Fibroblast of peridontal ligament (primary cell): Measurements from ENCODE around the gene DNAH3.
"Not testable (repeated sequence)": the region's sequence is repeated elsewhere in the genome, so short reads cannot be mapped to it uniquely, and the experiment has no call there.

Experiments used
- DNase-seq: peaks from one replicate; pipeline ENCODE4 v3.0.0-alpha.2; 2010; ENCODE audit errors: extremely low read depth

DNAH3 gene

DNA sequence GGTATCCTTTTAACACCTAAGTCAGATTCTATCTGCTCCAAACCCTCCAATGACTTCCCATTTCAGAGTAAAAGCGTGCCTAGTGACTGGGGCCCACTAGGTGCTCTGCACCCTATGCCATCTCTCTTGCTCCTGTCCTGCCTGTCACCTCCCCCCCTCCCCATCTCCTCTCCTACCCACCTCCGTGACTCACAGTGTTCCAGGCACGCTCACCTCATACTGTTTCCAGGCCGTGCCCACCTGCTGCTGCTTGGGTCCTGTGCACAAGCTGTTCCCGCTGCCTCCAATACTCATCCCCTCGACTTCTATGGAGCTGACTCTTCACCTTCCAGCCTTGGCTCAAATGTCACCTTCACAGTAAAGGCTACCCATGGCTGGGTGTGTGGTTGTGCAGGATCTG lies 21.7 kb downstream of the DNAH3 start:
- no peak for DNase-seq

GRCh38 chr16:21126518-21126917 lies 24.1 kb downstream of the DNAH3 start:
- DNase-seq, result no peak

DNA sequence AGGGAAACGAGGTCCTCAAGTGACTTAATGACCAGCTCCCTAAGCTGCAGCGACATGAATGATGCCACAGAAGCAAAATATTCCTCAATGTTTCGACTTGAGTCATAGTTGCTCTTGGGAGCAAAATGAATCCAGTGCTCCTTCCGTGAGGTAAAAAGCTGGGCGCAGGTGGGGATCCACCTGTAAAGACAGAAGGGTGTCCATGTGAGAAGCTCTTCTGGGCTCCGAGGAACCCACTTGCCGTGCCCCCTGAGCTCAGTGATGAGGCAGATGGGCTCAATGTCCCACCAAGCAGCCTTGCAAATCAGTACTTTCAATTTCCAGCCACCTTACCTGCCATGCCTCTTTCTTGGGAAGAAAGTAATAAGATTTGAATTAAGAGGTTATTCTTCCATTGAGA lies 25.5 kb downstream of the DNAH3 start:
- DNase-seq, result no peak

- no peak for DNase-seq
These were observed 29.6 kb downstream of the DNAH3 start for GRCh38 chr16:21120976-21121520.

DNA sequence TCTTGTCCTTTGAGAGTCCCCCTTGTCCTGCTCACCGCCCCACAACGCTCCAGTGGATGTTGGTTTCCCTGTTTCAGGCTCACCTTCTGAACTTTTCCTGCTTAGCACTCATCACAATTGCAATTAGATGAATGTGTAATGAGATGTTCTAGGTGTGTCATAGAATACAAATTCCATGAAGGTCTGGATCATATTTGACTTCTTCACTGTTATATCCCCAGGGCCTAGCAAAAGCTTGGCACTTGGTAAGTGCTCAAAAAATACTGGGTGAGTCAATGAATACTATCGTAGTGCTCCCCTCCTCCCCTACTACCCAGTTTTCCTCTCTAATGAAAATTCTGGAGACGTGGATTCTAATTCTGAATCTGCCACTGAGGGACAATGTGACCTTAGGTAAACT lies 33.1 kb downstream of the DNAH3 start:
- DNase-seq, result no peak

- DNase-seq, result peak; percentile 71
These were observed 34.4 kb downstream of the DNAH3 start for GRCh38 chr16:21116148-21116693.

- DNase-seq, result not testable (repeated sequence)
These were observed 35.1 kb downstream of the DNAH3 start for GRCh38 chr16:21115551-21115950.

DNA sequence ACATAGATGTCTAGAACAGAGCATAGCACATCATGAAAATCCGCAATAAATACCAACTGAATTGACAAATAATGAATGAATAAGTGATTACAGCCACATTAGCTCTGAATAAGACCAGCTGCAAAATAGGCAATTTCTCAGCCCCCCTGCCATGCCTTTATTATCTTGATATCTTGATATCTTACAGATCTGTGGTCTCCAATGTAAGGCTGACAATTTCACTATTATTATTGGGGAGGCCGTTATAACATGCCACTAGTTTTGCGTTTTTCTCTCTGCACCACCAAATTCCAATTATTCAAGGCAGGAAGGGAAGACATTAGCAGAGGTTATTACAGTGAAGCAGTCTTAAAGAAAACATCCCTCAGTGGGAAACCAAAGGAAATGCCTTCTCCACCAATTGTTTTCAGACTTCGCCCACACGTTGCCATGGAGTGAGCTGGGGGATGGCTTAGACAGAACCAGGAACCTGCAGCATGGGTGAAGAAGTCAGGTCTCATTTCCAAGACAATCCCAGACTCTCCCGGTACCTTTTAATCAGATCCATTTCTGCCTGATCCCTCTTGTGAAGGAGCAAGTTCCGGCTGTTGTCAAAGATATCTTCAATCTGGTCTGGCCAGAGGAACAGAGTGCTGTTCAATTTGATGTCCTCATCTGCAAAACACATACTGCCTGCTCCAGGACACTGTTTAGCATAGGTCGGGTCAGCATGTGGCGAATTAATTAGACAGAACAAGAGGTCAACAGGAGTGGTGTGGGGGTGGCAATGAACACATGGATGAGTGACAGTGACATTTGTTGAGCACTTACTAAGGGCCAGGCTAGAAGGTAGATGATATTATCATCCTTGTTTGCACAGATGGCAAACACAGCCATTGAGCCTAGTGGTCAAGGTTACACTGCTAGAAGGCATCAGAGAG lies 46.4 kb downstream of the DNAH3 start:
- DNase-seq, result peak; percentile 67

GRCh38 chr16:21101631-21102420 lies 48.8 kb downstream of the DNAH3 start:
- DNase-seq, result no peak

GRCh38 chr16:21100447-21100846 lies 50.2 kb downstream of the DNAH3 start:
- DNase-seq, result peak; percentile 92

- DNase-seq, result peak; percentile 71
These were observed 53.5 kb downstream of the DNAH3 start for GRCh38 chr16:21097151-21097550.

DNA sequence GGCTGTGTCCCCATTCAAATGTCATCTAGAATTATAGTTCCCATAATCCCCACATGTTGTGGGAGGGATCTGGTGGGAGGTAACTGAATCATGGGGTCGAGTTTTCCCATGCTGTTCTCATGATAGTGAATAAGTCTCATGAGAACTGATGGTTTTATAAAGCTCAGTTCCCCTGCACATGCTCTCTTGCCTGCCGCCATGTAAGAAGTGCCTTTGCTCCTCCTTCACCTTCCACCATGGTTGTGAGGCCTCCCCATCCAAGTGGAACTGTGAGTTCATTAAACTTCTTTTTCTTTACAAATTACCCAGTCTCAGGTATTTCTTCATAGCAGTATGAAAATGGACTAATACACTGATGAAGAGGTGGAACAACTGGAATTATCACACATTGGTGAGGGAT lies 55.9 kb downstream of the DNAH3 start:
- not testable (repeated sequence) for DNase-seq

GRCh38 chr16:21092951-21093350 lies 57.7 kb downstream of the DNAH3 start:
- DNase-seq, result no peak

DNA sequence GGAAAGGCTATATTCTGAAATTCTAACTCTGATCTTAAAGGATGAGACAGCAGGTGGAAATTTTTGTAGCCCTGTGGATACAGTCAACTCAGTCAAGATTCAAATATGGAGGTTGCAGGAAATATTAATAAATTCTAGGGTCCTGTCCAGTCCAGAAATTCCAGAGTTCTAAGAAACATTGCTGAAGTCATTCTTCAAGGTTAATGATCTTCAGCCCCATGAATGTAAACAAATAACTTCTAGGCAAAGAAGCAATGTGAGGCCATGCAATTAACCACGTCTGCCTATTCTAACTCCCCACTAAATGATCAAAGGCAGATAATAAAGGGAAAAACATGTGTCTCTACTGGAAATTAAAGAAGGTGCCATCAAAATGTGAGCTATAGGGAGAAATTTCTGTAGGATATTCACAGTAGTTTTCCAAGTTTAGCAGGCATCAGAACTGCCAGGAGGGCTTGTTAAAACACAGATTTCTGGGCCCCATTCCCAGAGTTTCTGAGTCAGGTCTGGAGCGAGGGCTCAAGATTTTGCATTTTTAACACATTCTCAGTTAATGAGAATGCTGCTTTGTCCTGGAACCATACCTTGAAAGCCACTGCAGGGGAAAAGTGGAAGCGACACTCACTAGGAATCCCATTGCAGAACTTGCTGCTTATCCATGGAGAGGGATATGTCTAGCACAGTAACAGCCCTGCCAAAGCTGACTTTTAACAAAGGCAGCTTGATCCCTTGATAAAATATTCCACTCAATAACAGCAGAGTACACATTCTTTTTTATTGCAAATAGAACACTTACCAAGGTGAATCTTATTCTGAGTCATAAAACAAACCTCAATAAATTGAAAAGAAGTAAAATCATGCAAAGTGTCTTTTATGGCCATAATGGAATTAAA lies 61.8 kb downstream of the DNAH3 start:
- DNase-seq, result peak; percentile 70

DNA sequence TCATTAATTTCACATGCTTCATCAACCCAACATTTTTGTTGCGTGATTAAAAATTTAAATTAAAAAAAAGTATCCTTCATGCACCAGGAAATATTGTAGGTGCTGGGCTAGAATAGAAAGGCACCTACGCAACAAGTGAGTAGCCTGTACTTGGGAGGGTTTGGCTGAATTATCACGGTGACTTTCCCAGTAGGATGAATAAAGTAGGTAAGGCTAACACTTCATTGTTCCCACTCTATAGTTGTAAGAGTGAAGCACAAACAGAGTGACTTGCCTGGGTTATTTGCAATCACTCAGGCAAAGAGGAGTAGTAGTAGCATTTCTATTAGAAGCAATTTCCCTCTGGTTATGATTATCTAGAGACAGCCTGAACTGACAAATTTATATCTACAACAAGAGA lies 62.5 kb downstream of the DNAH3 start:
- no peak for DNase-seq

- no peak for DNase-seq
These were observed 65.9 kb downstream of the DNAH3 start for GRCh38 chr16:21084631-21085225.

DNA sequence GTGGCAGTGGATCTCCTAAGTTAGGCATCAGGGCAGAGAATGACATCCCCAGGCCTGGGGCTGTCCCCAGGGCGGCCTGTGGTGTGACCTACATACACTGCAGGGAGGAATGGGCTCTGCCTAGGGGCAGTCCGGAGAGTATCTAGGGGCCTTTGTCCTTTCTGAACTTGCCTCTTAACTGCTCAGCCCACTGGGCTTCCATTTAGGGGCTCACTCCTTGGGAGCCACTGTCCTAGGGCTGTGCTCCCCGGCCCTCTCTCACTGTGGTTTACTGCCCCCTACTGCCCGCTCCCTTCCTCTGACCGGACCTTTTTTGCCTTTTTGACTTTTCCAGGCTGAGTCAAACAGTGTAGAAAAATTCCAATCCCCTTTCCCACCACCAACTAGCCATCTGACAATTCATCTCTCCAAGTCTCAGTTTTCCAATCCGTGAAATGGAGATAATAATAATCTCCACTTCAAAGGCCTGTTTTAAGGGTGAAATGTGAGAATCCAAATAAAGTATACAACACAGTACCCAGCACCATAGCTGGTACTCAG lies 66.8 kb downstream of the DNAH3 start:
- peak; percentile 70 for DNase-seq

- no peak for DNase-seq
These were observed 69.3 kb downstream of the DNAH3 start for GRCh38 chr16:21081329-21081728.

DNA sequence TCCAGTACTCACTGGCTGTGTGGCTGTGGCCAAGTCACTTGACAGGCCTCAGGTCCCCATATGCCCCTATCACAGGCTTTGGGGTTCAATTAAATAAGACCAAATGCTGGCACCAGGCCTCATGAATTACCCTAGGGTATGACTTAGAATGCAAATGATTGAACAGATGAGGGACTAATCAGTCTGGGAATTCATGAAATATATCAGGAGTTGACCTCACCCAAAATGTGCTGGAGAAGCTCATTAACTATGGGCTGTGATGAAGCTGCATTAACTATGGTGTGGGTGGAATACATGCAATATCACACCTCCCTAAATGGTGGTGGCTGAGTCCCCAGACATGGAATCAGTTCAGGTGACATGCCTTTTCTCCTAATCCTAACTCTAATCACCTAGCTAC lies 72.1 kb downstream of the DNAH3 start:
- DNase-seq, result no peak

DNA sequence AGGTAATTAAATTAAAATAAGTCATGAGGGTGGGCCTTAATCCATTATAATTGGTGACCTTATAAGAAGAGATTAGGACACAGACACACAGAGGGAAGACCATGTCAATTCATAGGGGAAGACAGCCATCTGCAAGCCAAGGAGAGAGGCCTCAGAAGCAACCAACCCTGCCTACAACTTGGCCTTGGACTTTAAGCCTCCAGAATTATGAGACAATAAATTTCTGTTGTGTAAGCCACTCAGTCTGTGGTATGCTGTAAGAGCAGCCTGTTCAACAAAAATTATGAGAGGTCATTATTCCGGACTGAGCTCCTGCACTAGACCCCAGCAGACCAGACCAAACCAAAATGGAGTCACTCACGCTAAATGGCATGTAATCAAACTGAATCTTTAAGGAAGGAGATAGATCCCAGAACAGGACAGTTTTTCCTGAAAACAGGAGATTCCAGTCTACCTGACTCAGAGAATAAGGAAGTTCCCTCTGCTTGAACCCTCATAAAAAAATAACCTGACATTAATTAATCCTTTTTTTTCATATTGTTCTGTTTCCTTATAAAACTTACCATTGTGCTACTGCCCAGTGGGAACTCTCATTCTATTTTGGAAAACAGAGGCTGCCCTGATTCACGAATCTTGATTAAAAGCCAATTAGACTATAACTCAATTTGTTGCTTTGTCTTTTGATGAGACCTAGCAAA lies 74.3 kb downstream of the DNAH3 start:
- DNase-seq, result no peak
